ENCODE results near the gene CTNND2. TPM values are rescaled to one million over a fixed set of nuclear protein-coding genes. Genes with fewer than 3 reads are reported as not detected.

Gene CTNND2
- total RNA-seq, 1 donor from 2014 or later = 18.4 TPM

DNA sequence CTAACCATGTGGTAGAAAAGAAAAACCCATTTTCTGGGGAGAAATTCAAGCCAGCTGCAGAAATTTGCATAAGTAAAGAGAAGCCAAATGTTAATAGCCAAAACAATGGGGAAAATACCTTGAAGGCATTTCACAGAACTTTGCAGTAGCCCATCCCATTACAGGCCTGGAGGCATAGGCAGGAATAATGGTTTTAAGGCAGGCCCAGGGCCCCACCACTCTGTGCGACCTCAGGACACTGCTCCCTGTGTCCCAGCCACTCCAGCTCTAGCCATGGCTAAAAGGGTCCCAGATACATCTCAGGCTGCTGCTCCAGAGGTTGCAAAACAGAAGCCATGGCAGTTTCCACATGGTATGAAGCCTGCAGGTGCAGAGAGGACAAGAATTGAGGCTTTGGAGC, 253.3 kb downstream of the CTNND2 start:
- DNase-seq = no peak
- Histone ChIP-seq H3K27me3 (ENCODE audit: low read depth) (no peaks in the 10 kb centered on the region), H3K4me1 (no peaks in the 10 kb centered on the region), H3K9me3 (replicated peaks) (peaks cover 28% of the 10 kb centered on the region), H3K36me3 (no peaks in the 10 kb centered on the region), H3K27ac (replicated peaks) (no peak overlapping the region), H3K4me3 (no peak overlapping the region)
- no peak for TF ChIP-seq CTCF (IDR thresholded peaks at IDR 0.05; ENCODE audit: borderline replicate concordance)
- intact Hi-C loops (cut with micrococcal nuclease) = no loop called here

DNA sequence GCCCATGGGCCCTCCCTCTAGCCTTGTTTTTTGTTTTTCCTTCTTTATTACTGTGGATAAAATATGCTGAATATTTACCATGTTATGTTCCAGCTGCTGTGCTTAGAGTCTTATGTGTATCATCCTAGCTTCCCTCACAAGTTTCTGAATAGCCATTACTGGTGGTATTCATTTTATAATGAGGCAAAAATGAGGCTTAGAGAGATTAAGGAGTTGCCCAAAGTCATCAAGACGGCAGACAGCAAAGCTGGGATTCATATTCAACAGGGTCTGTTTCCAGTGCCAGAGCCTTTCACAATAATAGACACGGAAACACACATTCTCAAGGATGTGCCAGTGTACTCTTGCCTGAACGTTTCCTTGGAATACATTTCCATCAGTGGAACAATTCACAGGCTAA, 258.1 kb downstream of the CTNND2 start:
- no peaks in the 10 kb centered on the region for H3K36me3 ChIP-seq
- no peaks in the 10 kb centered on the region for H3K4me1 ChIP-seq
- TF ChIP-seq CTCF (IDR thresholded peaks at IDR 0.05; ENCODE audit: borderline replicate concordance) = no peak
- H3K9me3 ChIP-seq (replicated peaks) = peaks cover 14% of the 10 kb centered on the region
- no peak for DNase-seq
- intact Hi-C loops (cut with micrococcal nuclease) = no loop called here
- no peak overlapping the region for H3K4me3 ChIP-seq
- no peak overlapping the region for H3K27ac ChIP-seq (replicated peaks)
- no peaks in the 10 kb centered on the region for H3K27me3 ChIP-seq (ENCODE audit: low read depth)

GRCh38 chr5:11642438-11642837, 261.8 kb downstream of the CTNND2 start:
- H3K27me3 ChIP-seq (ENCODE audit: low read depth) = no peaks in the 10 kb centered on the region
- no peak overlapping the region for H3K4me3 ChIP-seq
- no peak for DNase-seq
- H3K36me3 ChIP-seq = no peaks in the 10 kb centered on the region
- H3K27ac ChIP-seq (replicated peaks) = no peak overlapping the region
- H3K4me1 ChIP-seq = peaks cover 5% of the 10 kb centered on the region
- H3K9me3 ChIP-seq (replicated peaks) = no peaks in the 10 kb centered on the region
- intact Hi-C loops (cut with micrococcal nuclease) = no loop called here
- no peak for TF ChIP-seq CTCF (IDR thresholded peaks at IDR 0.05; ENCODE audit: borderline replicate concordance)

DNA sequence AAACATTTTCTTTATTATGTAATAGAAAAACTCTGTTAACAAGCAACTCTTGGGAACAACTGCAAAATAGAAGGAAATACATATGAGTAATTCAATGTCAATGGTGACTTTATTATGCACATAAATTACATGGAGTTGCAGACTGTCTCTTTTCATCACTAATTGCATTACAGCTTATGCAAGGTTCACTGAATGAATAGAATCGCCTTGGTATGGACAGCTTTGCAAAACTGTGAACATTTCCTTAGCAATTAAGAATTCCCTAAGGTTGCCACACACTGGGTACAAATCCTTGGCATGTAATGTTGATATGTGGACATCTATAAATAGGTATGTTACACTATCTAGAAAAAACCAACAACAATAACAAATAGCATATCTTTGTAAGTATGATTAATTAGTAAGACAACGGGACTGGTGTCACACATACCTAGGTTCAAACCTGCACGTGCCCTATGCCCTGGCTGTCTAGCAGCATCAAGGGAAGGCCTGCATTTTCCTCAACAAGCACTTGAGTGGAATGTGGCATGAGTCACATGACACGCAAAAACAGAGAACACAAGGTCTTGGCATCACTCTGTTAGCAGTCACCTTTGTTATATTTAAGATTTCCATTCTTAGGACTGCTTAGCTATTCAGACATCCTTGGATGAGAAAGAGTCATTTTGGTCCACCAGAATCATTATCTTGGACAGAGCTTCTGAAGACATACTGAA, 263.9 kb downstream of the CTNND2 start:
- Histone ChIP-seq H3K27ac (replicated peaks) (no peak overlapping the region), H3K9me3 (replicated peaks) (no peaks in the 10 kb centered on the region), H3K4me3 (no peak overlapping the region), H3K36me3 (no peaks in the 10 kb centered on the region), H3K4me1 (peaks cover 5% of the 10 kb centered on the region), H3K27me3 (ENCODE audit: low read depth) (no peaks in the 10 kb centered on the region)
- intact Hi-C loops (cut with micrococcal nuclease) = no loop called here
- no peak for DNase-seq
- no peak for TF ChIP-seq CTCF (IDR thresholded peaks at IDR 0.05; ENCODE audit: borderline replicate concordance)

DNA sequence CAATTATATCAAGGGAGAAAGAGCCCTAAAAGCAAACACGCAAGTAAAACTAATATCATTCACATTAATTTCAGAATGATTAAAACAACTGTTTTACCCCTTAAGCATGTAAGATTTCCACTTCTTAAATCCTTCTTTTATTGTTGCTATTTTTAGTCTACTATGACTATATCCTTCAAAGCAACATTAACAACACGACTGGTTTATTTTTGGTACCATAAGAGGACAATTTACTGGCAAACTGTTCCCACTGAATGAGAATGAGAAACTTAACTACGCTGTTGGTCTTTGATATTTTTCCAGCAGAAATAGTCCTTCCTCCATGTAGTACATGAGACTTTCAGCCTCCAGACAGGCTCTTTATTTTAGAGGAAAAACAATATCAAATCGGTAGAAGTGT, 281.5 kb downstream of the CTNND2 start:
- no peak for DNase-seq
- Histone ChIP-seq H3K9me3 (replicated peaks) (no peaks in the 10 kb centered on the region), H3K36me3 (no peaks in the 10 kb centered on the region), H3K4me1 (no peaks in the 10 kb centered on the region), H3K4me3 (no peak overlapping the region), H3K27me3 (ENCODE audit: low read depth) (no peaks in the 10 kb centered on the region), H3K27ac (replicated peaks) (no peak overlapping the region)
- no peak for TF ChIP-seq CTCF (IDR thresholded peaks at IDR 0.05; ENCODE audit: borderline replicate concordance)
- intact Hi-C loops (cut with micrococcal nuclease) = no loop called here
